CD4-positive, alpha-beta T cell treated with Interleukin-12 subunit alpha and Interleukin-12 subunit beta, for 1 hour (primary cell): ENCODE data around the gene CCDC33.
"Not testable (repeated sequence)": the region's sequence is repeated elsewhere in the genome, so short reads cannot be mapped to it uniquely, and the experiment has no call there.

Experiments
- DNase-seq: peaks from one replicate; pipeline ENCODE4 v3.0.0-alpha.2; 2020

The CCDC33 gene

DNA sequence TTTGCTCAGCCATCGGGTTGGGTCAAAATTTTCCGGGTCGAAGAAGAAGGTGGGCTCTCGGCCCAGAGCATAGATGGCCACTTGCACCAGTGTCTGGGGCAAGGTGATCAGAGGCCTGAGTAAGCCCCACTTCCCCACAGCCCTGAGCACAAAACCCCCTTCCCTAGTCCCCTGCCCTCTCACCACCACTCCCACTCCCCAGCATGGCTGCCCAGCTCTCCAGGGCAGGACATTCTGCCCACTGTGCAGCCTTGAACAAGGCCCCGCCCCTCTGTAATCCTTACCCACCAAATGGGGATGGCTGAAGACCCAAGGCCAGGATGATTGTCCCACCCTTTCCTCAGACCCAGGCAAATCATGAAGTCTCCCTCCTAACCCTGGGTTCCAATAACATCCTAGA is 102.5 kb downstream of the CCDC33 start:
- DNase-seq = no peak

DNA sequence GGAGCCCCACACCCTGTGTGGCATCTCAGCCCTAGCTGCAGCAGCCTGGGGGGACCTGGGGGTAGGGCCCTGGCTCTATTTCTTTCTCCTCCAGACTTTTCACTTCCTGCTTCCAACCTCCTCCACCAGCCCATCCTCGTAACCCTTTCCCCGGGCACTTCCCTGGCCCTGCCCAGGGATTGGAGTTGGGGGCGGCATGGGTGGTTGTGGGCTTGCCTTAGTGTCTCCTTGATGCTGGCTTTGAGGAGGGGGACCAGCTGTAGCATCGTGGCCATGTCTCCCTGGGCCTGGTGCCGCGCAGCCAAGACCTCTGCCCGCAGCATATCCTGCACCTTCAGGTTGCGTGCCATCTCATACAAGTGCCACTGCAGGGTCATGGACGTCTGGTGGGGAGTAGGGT is 103.2 kb downstream of the CCDC33 start:
- DNase-seq = no peak

DNA sequence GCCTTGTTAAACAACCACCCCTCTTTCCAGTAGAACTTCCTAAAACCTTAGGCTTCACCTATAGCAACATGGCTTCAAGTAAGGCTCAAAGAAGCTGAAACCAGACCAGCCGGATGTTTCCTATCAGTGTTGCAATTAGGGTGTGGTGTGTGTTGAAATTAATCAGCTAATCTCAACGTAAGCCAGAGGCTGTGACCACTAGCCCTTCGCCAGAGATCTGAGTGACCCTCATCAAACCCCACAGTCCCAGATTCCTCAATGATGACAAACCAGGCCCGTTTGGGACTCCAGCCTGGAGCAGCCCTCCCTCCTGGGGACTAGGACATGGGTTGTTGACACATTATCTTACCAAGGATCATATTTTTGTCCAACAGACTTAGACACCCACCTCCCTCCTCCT is 104.0 kb downstream of the CCDC33 start:
- no peak for DNase-seq

DNA sequence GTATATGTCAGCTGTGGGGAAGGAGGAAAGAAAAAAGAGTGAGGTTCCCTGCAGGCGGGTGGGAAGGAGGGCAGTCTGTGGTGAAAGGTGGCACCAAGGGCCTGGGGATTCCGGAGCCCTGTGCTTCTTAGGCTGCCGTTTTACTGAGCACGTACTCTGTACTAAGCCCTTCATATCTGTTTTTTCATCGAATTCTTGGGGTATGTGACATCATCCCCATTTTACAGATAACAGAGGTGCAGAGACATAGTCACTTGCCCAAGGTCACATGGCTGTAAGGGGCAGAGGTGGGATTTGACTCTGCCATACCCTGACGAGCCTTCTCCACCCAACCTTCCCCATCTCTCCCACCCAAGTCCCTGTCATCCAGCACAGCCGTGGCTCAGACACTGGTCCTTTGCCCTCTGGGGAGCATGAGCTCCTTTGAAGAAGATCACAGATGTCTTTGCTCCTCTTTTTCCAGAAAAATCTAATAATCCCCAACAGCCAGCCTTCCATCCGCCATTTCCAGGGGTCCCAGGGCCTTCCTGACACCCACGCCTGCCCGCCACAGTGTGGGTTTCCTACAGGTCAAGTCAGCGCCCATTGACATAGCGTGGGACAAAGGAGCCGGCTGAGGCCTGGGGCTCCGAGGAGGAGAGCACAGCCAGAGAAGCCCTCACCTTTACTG is 107.1 kb downstream of the CCDC33 start:
- DNase-seq = no peak

DNA sequence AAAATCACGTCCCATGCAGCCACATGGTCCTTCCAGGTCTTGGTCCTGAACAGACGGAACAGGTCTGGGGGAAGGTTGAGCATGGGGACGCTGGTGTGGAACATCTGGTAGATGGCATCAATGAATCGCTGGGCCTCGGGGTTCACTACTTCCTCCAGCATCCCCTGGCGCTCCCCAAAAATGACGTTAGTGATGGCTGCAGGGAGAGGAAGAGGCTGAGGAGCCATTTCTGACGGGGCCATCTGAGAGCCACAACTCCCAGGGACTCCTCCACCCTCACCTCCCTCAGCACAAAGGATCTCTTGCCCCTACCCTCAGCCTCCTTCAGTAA is 107.6 kb downstream of the CCDC33 start:
- no peak for DNase-seq

DNA sequence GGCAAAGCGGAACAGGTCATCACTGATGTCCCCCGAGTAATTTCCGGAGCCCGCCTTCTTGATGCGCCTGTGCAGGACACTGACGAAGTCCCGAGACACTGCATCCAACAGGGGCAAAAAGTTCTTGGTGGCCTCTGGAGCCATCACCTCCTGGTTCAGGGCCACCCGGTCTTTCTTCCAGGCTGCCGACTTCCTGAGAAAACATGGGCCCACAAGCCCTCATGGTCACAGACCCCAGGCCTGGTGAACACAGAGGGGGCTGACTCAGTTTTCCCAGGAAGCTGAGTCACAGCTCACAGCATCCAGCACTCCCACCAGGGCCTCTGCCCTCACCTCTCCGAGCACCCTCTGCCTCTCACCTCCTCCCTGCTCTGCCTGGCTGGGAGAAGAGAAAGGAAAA is 108.9 kb downstream of the CCDC33 start:
- no peak for DNase-seq

DNA sequence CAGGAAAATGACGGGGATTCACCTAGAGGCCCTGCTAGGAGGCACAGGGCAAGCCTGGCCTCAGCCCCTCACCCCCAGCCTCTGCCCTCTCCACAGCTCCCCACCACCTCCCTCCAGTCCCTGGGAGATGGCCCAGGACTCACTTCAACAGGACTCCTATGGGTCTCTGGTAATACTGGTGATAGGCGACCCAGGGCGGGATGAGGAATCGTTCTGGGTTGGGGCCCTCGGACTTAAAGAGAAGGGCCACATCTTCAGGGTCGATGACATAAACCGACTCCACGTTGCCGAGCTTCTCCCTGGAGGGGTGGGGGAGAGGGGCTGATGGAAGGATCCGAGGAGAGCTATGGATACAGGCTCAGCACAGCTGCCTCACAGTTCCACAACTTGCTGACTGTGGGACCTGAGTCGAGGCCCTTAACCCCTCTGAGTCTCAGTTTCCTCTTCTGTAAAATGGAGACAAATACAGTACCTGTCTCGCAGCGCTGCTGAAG is 111.7 kb downstream of the CCDC33 start:
- no peak for DNase-seq

- no peak for DNase-seq
Measured at GRCh38 chr15:74349241-74349778, 113.2 kb downstream of the CCDC33 start.

- no peak for DNase-seq
Measured at GRCh38 chr15:74350295-74351275, 114.5 kb downstream of the CCDC33 start.

GRCh38 chr15:74351670-74352069 is 115.5 kb downstream of the CCDC33 start:
- no peak for DNase-seq

DNA sequence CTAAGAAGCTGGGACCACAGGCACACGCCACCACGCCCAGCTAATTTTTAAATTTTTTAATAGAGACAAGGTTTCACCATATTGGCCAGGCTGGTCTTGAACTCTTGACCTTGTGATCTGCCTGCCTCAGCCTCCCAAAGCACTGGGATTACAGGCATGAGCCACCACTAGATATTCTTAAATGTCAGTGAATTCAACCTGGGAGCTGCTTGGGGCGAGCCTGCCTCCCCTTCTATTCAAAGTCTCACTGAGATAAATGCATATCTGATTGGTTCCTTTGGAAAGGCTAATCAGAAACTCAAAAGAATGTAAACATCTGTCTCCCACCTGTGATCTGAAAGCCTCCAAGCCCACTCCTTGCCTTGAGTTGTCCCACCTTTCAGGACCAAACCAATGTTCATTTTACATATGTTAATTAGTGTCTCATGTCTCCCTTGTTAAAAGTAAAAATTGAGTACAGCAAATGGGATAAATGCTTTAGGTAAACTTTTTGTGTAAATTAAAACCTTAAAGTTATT is 116.3 kb downstream of the CCDC33 start:
- DNase-seq = no peak

DNA sequence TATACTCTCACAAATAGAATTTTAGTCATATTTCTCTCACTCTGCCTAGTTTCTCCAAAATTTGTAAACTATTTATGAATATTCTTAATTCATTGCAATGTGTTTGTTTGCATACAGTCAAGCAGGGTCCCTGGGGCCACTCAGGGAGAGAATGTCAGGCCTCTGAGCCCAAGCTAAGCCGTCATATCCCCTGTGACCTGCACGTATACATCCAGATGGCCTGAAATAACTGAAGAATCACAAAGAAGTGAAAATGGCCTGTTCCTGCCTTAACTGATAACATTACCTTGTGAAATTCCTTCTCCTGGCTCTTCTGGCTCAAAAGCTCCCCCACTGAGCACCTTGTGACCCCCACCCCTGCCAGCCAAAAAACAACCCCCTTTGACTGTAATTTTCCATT is 117.9 kb downstream of the CCDC33 start:
- not testable (repeated sequence) for DNase-seq

- DNase-seq = not testable (repeated sequence)
Measured at GRCh38 chr15:74356050-74356449, 119.9 kb downstream of the CCDC33 start.

GRCh38 chr15:74357514-74357913 is 121.4 kb downstream of the CCDC33 start:
- DNase-seq = not testable (repeated sequence)

DNA sequence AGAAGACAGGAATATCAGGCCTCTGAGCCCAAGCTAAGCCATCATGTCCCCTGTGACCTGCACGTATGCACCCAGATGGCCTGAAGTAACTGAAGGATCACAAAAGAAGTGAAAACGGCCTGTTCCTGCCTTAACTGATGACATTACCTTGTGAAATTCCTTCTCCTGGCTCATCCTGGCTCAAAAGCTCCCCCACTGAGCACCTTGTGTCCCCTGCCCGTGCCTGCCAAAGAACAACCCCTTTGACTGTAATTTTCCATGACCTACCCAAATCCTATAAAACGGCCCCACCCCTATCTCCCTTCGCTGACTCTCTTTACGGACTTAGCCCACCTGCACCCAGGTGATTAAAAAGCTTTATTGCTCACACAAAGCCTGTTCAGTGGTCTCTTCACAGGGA is 123.2 kb downstream of the CCDC33 start:
- DNase-seq = not testable (repeated sequence)

- not testable (repeated sequence) for DNase-seq
Measured at GRCh38 chr15:74360855-74361254, 124.7 kb downstream of the CCDC33 start.

- no peak for DNase-seq
Measured at GRCh38 chr15:74362482-74362881, 126.4 kb downstream of the CCDC33 start.

DNA sequence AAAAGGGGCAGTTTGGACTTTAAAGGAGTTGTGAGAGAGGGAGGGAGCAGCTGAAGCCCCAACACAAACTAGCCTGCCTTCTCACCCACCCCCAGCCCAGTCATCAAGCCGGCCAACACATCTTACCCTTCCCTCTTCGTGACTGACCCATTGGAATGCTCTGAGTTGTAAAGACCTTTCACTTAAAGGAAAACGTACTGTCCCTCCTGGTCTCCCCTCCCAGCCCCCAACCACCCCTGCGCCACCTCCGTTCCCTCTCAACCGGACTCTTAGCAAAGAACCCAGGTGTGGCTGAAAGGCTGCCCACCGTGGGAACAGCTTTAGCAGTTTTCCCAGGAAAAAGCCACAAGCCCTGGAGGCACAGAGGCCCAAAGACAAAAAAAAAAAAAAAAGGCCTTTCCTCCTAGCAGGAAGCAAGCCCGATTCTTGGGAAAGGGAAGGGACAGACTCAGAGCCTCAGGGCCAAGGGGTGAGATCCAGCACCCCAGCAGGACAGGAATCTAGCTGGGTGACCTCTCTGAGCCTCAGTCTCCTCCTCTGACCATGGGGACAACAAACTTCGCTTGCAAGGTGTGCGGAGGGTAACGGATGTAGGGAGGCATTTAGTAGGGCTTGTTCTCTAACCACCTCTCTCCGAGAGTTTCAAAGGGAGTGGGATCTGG is 128.9 kb downstream of the CCDC33 start:
- DNase-seq = no peak

DNA sequence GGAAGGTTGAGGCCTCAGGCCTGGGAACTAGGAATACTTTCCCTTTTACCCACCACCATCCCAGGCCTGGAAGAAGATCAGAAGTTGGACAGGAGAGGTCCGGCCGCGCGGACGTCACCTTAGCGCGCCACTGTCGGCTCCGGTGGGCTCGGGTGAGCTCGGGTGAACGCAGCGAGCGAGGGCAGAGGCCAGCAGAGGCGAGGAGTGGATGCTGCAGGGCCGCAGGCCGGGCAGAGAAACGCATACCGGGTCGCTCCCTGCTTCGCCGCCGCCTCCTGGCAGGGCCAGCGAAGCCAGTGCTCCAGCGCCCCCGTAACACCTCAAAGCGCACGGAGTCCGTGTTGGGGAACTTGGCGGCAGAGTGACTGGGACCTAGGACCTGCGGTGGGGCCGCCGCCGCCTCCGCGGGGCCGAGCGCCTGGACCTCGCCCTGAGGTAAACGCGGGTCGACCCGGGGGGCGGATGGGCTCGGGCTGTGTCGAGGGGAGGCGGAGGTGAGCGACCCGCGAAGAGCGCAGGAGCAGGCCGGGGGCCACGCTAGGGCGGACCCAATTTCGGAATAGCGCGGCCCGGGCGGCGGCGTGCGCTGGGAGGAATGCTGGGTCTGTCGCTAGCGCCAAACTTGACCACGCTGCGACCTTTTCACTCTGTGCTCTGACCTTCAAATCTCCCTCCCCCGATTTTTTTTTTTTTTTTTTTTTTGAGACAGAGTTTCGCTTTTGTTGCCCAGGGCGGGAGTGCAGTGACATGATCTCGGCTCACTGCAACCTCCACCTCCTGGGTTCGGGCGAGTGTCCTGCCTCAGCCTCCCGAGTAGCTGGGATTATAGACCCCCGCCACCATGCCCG is 129.7 kb downstream of the CCDC33 start:
- no peak for DNase-seq

DNA sequence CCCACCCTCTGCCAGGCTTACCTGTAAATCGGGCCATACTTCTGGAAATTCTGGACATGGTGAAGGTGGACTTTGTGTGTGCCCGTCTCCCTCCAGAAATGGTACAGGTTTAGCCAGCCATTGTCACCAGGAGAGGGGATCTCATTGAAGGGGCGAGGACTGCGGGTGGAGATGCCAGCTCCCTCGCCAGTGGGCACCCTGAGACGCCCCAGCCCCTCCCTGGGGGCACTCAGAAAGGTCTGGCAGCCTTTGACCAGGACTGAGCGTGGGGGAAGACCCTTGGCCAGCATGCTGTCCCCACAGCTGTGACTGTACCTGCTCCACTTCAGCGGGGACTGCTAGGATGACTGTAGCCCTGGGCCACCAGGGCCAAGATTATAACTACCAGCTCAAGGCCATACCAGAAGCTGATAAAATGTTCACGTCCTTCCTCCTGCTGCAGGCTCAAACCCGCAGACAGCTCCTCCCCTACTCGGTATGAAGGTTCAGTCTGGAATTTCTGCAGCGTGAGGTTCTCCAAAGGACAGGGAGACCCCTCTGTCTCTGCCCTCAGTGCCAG is 131.2 kb downstream of the CCDC33 start, which contains the start of gene CYP11A1:
CYP11A1 (minus strand) TSS at position 351 of the 559 bp plus-strand sequence; CDS start at position 290, 61 bp downstream.
- no peak for DNase-seq

- DNase-seq = no peak
Measured at GRCh38 chr15:74368121-74368520, 132.0 kb downstream of the CCDC33 start.
